NCI-H2171 treated with DMSO at 0.1 percent for 48 hours (cell line): Measurements from ENCODE around the gene VILL.
"Not testable (repeated sequence)": the region's sequence is repeated elsewhere in the genome, so short reads cannot be mapped to it uniquely, and the experiment has no call there.

Experiments
- DNase-seq: peaks from one replicate; lab custom pipeline; 2025; lab: John Stamatoyannopoulos, UW

The VILL gene

GRCh38 chr3:37963635-37964034 lies 27.0 kb upstream of the VILL start:
- DNase-seq, result no peak

- no peak for DNase-seq
Observed at GRCh38 chr3:37964146-37964545, 26.4 kb upstream of the VILL start.

GRCh38 chr3:37964716-37965115 lies 25.9 kb upstream of the VILL start:
- no peak for DNase-seq

GRCh38 chr3:37967260-37967881 lies 23.2 kb upstream of the VILL start:
- peak; percentile 4 for DNase-seq

GRCh38 chr3:37968199-37968598 lies 22.4 kb upstream of the VILL start:
- DNase-seq, result no peak

- DNase-seq, result no peak
Observed at GRCh38 chr3:37968813-37969595, 21.6 kb upstream of the VILL start.

- no peak for DNase-seq
Observed at GRCh38 chr3:37969596-37970100, 20.9 kb upstream of the VILL start.

GRCh38 chr3:37970802-37971201 lies 19.8 kb upstream of the VILL start:
- DNase-seq, result no peak

- peak; percentile 67 for DNase-seq
Observed at GRCh38 chr3:37971467-37971866, 19.1 kb upstream of the VILL start.

GRCh38 chr3:37972056-37972455 lies 18.5 kb upstream of the VILL start:
- not testable (repeated sequence) for DNase-seq

GRCh38 chr3:37973246-37974054 lies 17.1 kb upstream of the VILL start:
- peak; percentile 91 for DNase-seq

GRCh38 chr3:37974121-37975083 lies 16.2 kb upstream of the VILL start:
- no peak for DNase-seq

GRCh38 chr3:37979541-37980461 lies 10.8 kb upstream of the VILL start:
- no peak for DNase-seq

GRCh38 chr3:37980462-37981347 lies 9.9 kb upstream of the VILL start:
- no peak for DNase-seq

GRCh38 chr3:37981348-37981664 lies 9.3 kb upstream of the VILL start:
- DNase-seq, result no peak

GRCh38 chr3:37982331-37982730 lies 8.3 kb upstream of the VILL start:
- no peak for DNase-seq

GRCh38 chr3:37984051-37984450 lies 6.5 kb upstream of the VILL start:
- DNase-seq, result no peak

- DNase-seq, result no peak
Observed at GRCh38 chr3:37984596-37984995, 6.0 kb upstream of the VILL start.

GRCh38 chr3:37985637-37986320 lies 4.8 kb upstream of the VILL start:
- no peak for DNase-seq
